NCI-H1105 treated with DMSO at 0.1 percent for 48 hours (cell line): ENCODE data around the gene NHLRC4.
A peak's percentile ranks its signal among the peaks of the same experiment; 100 is the strongest.

Experiments
- DNase-seq: peaks from one replicate; lab custom pipeline; 2025; lab: John Stamatoyannopoulos, UW

Gene NHLRC4

GRCh38 chr16:566475-567372, at the start of gene NHLRC4:
Gene NHLRC4, plus strand, starts transcription at chr16:567005. Its CDS starts 1,043 bp downstream, at chr16:568048.
- DNase-seq = no peak

DNA sequence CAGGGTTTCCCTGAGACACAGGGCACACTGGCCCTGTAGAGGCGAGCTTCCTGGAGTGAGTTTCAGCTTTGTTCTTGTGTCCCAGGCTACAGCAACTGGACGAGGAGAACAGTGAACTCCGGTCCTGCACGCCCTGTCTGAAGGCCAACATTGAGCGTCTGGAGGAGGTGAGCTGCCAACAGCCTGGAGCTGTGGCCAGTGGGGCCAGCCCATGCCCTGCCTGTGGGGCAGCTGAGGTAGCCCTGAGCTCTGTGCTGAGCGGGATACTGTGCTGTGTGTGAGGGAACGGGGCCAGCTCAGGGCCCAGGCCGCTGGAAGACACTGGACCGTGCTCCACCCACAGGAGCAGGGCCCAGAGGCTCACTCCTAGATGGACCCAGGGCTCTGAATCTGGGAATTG, 47.9 kb upstream of the NHLRC4 start:
- no peak for DNase-seq

DNA sequence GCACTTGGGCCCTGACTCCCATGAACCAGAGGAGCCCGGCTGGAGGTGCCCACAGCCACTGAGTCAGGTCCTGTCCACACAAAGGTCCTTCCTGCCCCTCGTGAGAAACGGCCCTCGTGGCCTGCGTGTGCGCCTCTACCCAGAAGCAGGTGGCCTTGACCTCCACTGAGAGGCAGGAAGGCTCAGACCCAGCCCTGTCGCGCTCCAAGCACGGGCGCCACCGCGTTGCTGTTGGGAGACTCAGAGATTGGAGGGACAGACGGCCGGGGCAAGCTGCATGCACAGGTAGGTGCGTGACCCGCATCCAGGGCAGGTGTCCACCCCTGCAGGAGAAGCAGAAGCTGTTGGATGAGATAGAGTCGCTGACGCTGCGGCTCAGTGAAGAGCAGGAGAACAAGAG, 47.4 kb upstream of the NHLRC4 start:
- no peak for DNase-seq

DNA sequence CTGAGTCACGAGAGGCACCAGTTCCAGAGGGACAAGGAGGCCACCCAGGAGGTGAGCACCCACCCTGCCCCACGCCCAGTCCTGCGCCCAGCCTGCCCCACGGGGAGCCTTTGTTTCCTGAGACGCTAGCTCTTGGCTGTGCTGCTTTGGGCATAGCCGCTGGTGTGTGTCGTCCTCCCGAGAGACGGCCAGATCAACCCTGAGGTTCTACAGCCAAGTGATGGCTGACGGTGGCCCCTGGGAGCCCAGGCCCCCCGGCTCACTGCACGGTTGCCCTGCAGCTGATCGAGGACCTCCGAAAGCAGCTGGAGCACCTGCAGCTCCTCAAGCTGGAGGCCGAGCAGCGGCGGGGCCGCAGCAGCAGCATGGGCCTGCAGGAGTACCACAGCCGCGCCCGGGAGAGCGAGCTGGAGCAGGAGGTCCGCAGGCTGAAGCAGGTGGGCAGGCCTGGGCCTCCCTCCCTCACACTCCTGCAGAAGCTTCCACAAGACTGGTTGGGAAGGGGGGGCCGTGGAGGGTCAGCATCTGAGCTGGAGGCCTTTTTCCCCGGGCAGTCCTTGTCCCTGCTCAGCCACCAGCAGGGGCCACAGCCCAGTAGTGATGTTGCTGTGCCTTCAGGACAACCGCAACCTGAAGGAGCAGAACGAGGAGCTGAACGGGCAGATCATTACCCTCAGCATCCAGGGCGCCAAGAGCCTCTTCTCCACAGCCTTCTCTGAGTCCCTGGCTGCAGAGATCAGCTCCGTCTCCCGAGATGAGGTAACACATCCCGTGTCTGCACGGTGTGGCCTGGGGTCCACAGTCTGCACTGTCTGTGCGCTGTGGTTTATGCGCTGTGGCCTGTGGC, 46.7 kb upstream of the NHLRC4 start:
- DNase-seq = no peak

GRCh38 chr16:520847-521246, 46.0 kb upstream of the NHLRC4 start:
- DNase-seq = no peak

DNA sequence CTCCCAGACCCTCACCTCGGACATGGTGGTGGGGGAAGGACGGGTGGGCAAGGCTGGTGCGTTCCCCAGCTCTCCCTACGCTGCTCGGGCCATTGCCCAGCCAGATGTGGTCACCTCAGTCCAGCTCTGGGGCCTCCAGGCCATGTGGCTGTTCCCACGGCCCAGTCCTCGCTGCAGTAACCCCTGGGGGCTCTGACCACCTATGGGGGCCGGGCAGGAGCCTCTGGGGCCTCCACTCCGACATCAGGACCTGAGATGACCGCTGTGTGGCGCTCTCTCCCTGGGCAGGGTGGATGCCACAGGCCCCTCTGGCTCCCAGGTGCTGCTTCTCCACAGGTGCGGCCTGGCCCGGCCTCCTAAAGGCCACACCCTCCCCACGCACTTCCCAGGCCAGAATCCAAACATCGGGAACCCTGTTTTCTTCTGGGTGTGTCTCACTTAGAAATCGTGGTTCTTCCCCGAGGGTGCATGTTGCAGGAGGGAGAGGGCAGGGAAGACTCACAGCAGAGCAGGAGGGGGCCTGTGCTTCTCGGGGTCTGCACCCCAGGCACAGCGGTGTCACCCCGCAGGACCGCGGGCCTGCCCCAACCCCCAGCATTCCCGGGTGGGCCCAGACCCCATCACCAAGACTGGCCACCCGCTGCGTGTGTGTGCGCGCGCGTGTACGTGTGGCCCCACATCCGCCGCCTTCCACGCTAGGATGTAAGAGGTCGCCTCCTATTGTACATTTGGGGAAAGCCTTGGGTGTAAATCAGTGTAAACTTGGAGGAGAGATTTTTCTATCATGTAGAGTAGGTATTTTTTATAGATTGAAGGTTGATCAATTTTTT, 45.2 kb upstream of the NHLRC4 start:
- no peak for DNase-seq

- DNase-seq = no peak
Measured at GRCh38 chr16:522320-523096, 44.3 kb upstream of the NHLRC4 start.

GRCh38 chr16:523097-523741, 43.6 kb upstream of the NHLRC4 start:
- no peak for DNase-seq

DNA sequence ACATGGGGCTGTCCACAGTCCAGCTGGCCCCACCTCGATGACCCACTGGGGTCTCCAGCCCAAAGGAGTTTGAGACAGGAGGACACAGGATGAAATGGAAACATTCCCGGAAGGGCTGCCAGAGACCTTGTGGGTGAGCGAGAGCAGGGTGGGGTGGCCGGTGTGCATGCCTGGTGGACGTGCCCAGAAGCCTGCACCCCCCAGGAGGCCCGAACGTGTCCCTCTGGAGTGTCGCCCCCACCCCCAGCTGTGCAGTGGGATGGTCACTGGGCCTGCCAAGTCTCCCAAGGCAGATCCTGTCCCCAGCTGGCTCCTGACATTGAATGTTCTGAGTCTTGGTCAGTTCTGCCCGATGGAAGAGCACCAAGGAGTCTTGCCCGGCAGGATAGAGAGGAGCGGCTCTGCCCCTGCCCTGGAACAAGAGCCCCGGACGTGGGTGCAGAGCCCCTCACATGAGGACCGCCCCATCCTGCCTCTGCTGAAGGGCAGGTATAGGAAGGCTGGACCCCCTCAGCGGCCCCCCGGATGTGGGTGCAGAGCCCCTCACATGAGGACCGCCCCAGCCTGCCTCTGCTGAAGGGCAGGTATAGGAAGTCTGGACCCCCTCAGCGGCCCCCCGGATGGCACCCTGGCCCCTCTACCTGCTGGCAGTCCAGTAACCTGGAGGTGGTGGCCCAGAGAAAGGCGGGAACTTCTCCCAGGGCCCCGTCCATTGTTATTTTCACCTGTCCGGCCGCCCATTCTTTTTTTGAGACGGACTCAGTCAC, 42.3 kb upstream of the NHLRC4 start:
- DNase-seq = no peak

GRCh38 chr16:525123-525519, 41.7 kb upstream of the NHLRC4 start:
- no peak for DNase-seq

DNA sequence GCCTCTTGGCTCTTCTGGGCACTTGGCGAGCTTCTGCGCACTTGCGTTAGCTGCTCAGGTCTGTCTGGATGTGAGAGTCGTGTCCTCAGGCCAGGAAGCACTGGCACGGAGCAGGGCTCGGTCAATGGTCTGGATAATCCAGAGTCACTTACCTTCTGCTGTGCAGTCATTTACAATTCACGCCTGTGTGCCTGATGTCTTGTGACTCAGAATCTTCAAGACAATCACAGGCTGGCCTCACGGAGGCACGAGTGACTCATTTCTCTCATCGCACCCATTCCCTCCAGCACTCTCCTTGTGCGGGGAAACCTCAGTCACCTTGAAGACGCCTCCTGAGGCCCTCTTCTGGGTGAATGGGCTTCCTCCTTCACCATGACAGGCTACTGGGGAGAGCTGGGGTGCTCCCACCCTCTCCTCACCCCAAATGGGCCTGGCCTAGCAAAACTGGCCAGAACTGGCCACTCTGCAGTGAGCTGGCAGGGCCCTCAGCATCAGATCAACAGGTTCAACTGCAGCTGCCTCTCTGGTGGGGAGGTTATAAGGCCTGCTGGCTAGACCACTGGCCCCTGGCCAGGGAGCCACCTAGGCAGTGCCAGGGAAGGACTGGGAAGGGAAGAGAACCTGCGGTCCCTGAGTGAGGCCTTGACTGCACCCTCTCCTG, 41.2 kb upstream of the NHLRC4 start:
- DNase-seq = no peak

- DNase-seq = peak; percentile 21
Measured at GRCh38 chr16:526181-527014, 40.4 kb upstream of the NHLRC4 start.

GRCh38 chr16:527015-527903, 39.5 kb upstream of the NHLRC4 start, which contains the start of gene CAPN15:
Gene CAPN15, plus strand, starts transcription at chr16:527712. Its CDS starts 19,127 bp downstream, at chr16:546839.
- DNase-seq = peak; percentile 75

GRCh38 chr16:528111-529011, 38.4 kb upstream of the NHLRC4 start:
- DNase-seq = no peak

- no peak for DNase-seq
Measured at GRCh38 chr16:529012-529575, 37.7 kb upstream of the NHLRC4 start.
